HG03571 (cell line): ENCODE measurements around the gene KCND3.

Experiments
- ATAC-seq: cut with Tn5 transposase; IDR thresholded peaks from one replicate; pipeline ENCODE4 v1.9.1; 2021; ENCODE audit not compliant: unreplicated experiment

Gene KCND3

GRCh38 chr1:111851552-111851951 lies 137.9 kb downstream of the KCND3 start:
- ATAC-seq, result no peak

- ATAC-seq, result no peak
Measured at GRCh38 chr1:111850109-111850508, 139.4 kb downstream of the KCND3 start.

- no peak for ATAC-seq
Measured at GRCh38 chr1:111848852-111849545, 140.5 kb downstream of the KCND3 start.

- no peak for ATAC-seq
Measured at GRCh38 chr1:111847466-111847865, 142.0 kb downstream of the KCND3 start.

DNA sequence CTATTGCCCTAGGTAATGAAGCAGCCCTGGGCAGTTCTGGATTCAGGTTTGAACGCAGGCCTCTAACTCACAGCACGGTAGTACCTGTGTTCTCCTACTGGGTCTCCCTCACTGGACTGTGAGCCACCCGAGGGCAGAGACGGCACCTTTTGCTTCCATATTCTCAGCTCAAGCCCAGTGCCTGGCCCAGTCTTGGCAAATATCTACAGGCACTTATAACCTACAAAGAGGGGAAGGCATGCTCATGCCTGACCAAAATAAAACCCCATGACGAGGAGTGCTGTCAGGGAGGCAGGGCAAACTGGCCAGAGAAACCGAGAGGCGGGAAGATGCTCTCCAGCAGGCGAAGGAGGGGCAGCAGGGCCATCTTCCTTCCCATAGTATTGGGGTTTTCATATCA lies 142.6 kb downstream of the KCND3 start:
- no peak for ATAC-seq

- no peak for ATAC-seq
Measured at GRCh38 chr1:111843177-111843576, 146.3 kb downstream of the KCND3 start.

- no peak for ATAC-seq
Measured at GRCh38 chr1:111842411-111842810, 147.1 kb downstream of the KCND3 start.

GRCh38 chr1:111841746-111842145 lies 147.7 kb downstream of the KCND3 start:
- ATAC-seq, result no peak

- ATAC-seq, result no peak
Measured at GRCh38 chr1:111841189-111841588, 148.3 kb downstream of the KCND3 start.

GRCh38 chr1:111837393-111837792 lies 152.1 kb downstream of the KCND3 start:
- no peak for ATAC-seq

- ATAC-seq, result no peak
Measured at GRCh38 chr1:111836111-111836510, 153.4 kb downstream of the KCND3 start.

GRCh38 chr1:111835514-111835913 lies 154.0 kb downstream of the KCND3 start:
- ATAC-seq, result no peak

DNA sequence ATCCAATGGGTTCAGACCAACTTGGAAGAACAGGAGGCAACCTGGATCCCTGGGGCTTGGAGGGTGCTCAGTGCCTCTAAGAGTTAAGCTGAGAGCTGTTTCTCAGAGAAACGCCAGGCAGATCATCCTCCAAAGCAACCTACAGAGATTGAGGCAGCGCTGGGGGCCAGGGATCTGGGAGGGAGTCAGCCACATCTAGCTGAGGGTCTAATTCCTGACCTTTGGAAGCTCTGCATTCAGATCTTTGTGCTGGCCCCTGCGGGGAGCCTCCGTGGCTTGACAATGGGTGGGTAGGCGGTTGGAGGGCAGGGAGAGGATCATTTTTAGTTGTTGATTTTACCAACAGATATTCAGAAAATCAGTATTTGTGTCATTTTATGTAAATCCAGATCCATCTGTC lies 154.5 kb downstream of the KCND3 start:
- ATAC-seq, result no peak

DNA sequence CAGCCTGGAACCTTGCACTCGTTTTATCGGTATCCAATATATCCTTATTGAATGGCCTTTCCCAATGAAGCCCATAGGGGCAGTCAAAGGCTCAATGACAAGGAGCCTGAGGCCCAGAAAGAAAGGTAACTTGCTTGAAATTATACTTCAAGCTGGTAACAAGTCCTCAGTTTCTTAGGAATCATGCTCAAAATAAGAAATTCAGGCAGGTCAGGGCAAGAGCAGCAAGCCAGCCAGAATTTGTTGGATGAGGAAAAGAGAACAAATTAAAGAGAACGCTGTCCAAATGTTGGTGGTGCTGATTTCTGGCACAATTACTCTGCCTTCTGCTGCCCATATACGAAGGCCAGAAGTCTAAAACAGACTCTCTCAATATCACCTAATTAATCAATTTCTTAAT lies 156.1 kb downstream of the KCND3 start:
- ATAC-seq, result no peak

DNA sequence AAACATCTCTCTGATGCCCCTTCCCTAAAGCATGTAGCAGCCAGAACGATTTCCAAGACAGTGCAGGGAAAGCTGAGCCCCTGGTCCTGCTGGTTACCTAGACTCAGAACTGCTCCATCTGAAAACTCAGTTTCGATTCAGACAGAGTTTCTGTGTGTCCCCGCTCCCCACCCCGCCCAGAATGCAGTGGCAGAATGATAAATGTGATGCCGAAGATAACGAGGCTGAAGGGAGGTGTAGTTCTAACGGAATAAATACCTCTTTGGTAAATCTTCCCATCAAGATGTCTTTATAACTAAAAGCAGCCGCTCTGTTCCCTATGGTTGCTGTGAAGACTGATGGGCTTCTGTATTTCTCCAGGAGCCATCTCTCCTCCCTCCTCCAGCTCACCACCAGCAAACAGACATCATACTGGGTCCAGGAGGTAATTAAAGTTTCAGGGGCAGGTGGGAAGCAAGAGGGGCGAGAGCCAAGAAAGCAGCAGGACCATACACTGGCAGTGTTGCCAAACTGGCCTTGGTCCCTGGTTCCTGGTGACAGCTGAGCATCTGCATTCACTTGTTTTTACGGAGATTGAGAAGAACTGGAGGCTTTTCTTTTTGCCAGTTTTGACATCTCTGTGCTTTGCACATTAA lies 156.8 kb downstream of the KCND3 start:
- ATAC-seq, result no peak

DNA sequence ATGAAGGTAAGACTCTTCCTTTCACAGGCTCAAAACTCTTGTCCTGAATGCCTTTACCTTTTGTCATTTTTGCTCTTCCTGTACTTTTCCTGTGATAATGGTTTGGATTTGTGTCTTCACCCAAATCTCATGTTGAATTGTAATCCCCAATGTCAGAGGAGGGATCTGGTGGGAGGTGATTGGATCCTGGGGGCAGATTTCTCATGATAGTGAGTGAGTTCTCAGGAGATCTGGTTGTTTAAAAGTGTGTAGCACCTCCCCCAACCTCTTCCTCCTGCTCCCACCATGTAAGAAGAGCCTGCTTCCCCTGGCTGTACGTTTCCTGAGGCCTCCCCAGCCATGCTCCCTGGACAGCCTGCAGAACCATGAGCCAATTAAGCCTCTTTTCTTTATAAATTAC lies 158.3 kb downstream of the KCND3 start:
- ATAC-seq, result no peak

- ATAC-seq, result no peak
Measured at GRCh38 chr1:111827946-111828345, 161.5 kb downstream of the KCND3 start.

GRCh38 chr1:111826278-111826677 lies 163.2 kb downstream of the KCND3 start:
- ATAC-seq, result no peak

DNA sequence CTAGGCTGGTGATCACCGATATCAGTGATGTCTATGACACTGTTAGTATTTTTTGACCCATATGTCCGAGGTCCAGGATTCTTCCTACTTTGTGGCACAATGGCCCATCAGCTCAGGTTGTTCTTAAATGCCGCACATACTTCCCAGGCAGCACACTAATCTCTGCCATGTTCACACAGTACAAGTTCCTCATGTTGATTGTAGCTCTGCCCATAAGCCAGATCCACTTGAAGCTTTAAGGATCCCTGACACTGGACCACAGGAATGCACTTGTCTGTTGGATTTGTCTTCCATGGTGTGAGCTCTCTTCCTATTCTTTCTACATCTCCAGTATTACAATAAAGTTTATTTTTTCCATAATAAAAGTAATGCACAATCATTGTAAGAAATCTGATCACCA lies 164.3 kb downstream of the KCND3 start:
- ATAC-seq, result no peak

DNA sequence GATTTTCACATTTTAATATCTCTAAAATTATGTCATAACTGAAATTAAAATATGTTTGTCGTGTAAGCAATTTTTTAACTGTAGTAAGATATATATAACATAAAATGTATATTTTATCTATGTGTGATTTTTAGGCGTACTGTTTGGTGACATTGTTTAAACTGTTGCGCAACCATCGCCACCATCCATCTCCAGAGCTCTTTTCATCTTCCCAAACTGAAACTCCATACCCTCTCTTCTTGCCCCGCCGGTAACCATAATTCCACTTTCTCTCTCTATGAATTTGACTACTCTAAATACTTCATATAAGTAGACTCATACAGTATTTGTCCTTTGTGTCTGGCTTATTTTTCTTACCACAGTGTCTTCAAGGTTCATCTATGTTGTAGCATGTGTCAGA lies 167.3 kb downstream of the KCND3 start:
- ATAC-seq, result no peak

DNA sequence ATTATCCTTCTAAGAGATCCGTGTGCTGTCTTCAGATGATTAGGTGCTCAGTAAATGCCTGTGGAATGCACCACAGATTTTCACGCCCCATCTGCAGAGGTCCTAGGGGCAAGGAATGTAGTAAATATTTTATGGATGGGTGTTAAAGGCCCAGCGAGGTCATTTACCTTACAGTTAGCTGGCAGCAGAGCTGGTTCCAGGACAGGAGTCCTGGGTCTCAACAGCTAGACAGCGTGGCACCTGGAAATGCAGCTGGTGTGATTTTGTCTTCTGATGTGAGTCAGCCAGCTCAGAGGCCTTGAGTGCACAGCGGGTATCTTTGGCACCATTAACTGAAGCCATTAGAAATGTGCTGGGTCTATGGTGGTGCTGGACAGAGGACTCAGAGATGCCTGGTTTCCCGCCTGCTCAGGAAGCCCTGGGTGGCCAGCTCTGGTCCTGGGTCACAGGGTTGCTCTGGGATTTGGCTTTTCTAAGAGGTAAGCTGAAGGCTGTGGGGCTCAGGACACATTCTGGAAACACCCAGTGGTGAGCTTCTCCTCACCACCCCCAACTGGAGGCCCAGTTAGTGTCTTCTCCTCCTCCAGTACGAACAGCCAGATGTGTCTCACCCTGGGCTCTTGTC lies 168.2 kb downstream of the KCND3 start:
- no peak for ATAC-seq

GRCh38 chr1:111819566-111820263 lies 169.8 kb downstream of the KCND3 start:
- no peak for ATAC-seq
